DOHH2 (cell line): ENCODE data around the gene DBN1.
A peak's percentile ranks its signal among the peaks of the same experiment; 100 is the strongest.

Experiments used
- H3F3A ChIP-seq: fragments of 200-600 bp; sonication (generic), shearing (Covaris generic); 2 replicates; pipeline ENCODE4 v1.6.0; 2016; ENCODE audit warnings: antibody characterized with exemption, mild to moderate bottlenecking; ENCODE audit not compliant: control insufficient read depth, insufficient read depth
- H3K27ac ChIP-seq: fragments of 200-600 bp; sonication (generic); 2 replicates; pipeline ENCODE4 v1.5.1; 2014; ENCODE audit warnings: low read depth, mild to moderate bottlenecking, low read length, moderate library complexity
- H3K27me3 ChIP-seq: fragments of 200-600 bp; sonication (generic); 2 replicates; pipeline ENCODE4 v1.6.1; 2014; ENCODE audit warnings: mild to moderate bottlenecking, low read length, mixed read lengths; ENCODE audit not compliant: control insufficient read depth
- H3K36me3 ChIP-seq: fragments of 200-600 bp; sonication (generic); 2 replicates; pipeline ENCODE4 v1.6.1; 2014; ENCODE audit warnings: mild to moderate bottlenecking, low read length, moderate library complexity, mixed read lengths; ENCODE audit not compliant: control insufficient read depth
- H3K4me1 ChIP-seq: fragments of 200-600 bp; sonication (generic); 2 replicates; pipeline ENCODE4 v1.6.1; 2014; ENCODE audit warnings: mild to moderate bottlenecking, low read length, mixed read lengths; ENCODE audit not compliant: control insufficient read depth
- H3K4me2 ChIP-seq: fragments of 200-600 bp; sonication (generic); 2 replicates; pipeline ENCODE4 v1.6.0; 2014; ENCODE audit warnings: mild to moderate bottlenecking, low read length, moderate library complexity
- H3K4me3 ChIP-seq: fragments of 200-600 bp; sonication (generic); 2 replicates; pipeline ENCODE4 v1.5.1; 2014; ENCODE audit warnings: mild to moderate bottlenecking, low read length, mixed read lengths
- H3K79me2 ChIP-seq: fragments of 200-600 bp; sonication (generic); 2 replicates; pipeline ENCODE4 v1.6.1; 2014; ENCODE audit warnings: mild to moderate bottlenecking, low read length, mixed read lengths; ENCODE audit not compliant: control insufficient read depth
- H3K9me2 ChIP-seq: fragments of 200-600 bp; sonication (generic); replicated peaks from 2 replicates; pipeline ENCODE4 v1.6.1; 2014; ENCODE audit warnings: mild to moderate bottlenecking, low read length, mixed read lengths; ENCODE audit not compliant: control insufficient read depth
- H3K9me3 ChIP-seq: fragments of 200-600 bp; sonication (generic); 2 replicates; pipeline ENCODE4 v1.6.1; 2014; ENCODE audit warnings: antibody characterized with exemption, low read length, mixed read lengths; ENCODE audit not compliant: control insufficient read depth, insufficient read depth
- H4K20me1 ChIP-seq: fragments of 200-600 bp; sonication (generic); 2 replicates; pipeline ENCODE4 v1.6.0; 2014; ENCODE audit warnings: low read depth, mild to moderate bottlenecking, antibody characterized with exemption, low read length, moderate library complexity; ENCODE audit not compliant: control insufficient read depth, insufficient read depth
- CTCF ChIP-seq: fragments of 200-600 bp; sonication (generic); IDR thresholded peaks from one replicate; pipeline ENCODE4 v1.5.1; 2014; ENCODE audit warnings: antibody characterized with exemption, mild to moderate bottlenecking, low read depth, low read length; ENCODE audit not compliant: poor library complexity, severe bottlenecking
- EZH2phosphoT487 ChIP-seq: fragments of 200-600 bp; sonication (generic); IDR thresholded peaks from 2 replicates; pipeline ENCODE4 v1.6.1; 2017; ENCODE audit warnings: borderline replicate concordance, mild to moderate bottlenecking, antibody characterized with exemption, low read length, moderate library complexity, mixed read lengths

DBN1 gene

DNA sequence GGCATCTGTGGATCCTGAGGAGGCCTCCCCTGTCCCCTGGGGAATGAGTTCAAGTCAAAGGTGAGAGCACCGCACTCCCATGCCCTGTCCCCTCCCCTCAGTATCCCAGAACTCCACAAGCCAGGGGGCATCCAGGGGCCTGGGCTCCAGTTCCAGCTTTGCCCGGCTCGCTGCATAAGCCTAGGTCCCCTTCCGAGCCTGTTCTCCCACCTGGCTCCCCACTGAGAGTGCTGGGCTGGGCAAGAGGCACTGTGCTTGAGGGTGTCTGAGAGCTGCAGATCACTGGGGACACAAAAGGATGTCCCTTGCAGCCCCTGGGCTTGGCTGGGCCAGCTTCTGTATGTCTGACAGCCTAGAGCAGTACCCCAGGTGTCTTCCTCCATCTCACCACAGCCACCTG is 31.6 kb upstream of the DBN1 start:
- no peak overlapping the region for H3K4me2 ChIP-seq
- no peaks in the 10 kb centered on the region for H3K9me3 ChIP-seq
- TF ChIP-seq EZH2phosphoT487 = no peak
- TF ChIP-seq CTCF = no peak
- H3K27me3 ChIP-seq = no peaks in the 10 kb centered on the region
- H3K4me3 ChIP-seq = no peak overlapping the region
- H3K79me2 ChIP-seq = peaks cover 38% of the 10 kb centered on the region
- peaks cover 29% of the 10 kb centered on the region for H3F3A ChIP-seq
- peak overlapping the region; percentile 11; the same call in 1 of the 2 replicates for H3K27ac ChIP-seq
- H3K9me2 ChIP-seq = no peaks in the 10 kb centered on the region
- H3K36me3 ChIP-seq = peaks cover 82% of the 10 kb centered on the region
- H3K4me1 ChIP-seq = peaks cover 80% of the 10 kb centered on the region
- peaks cover 8% of the 10 kb centered on the region; the same call in 1 of the 2 replicates for H4K20me1 ChIP-seq

DNA sequence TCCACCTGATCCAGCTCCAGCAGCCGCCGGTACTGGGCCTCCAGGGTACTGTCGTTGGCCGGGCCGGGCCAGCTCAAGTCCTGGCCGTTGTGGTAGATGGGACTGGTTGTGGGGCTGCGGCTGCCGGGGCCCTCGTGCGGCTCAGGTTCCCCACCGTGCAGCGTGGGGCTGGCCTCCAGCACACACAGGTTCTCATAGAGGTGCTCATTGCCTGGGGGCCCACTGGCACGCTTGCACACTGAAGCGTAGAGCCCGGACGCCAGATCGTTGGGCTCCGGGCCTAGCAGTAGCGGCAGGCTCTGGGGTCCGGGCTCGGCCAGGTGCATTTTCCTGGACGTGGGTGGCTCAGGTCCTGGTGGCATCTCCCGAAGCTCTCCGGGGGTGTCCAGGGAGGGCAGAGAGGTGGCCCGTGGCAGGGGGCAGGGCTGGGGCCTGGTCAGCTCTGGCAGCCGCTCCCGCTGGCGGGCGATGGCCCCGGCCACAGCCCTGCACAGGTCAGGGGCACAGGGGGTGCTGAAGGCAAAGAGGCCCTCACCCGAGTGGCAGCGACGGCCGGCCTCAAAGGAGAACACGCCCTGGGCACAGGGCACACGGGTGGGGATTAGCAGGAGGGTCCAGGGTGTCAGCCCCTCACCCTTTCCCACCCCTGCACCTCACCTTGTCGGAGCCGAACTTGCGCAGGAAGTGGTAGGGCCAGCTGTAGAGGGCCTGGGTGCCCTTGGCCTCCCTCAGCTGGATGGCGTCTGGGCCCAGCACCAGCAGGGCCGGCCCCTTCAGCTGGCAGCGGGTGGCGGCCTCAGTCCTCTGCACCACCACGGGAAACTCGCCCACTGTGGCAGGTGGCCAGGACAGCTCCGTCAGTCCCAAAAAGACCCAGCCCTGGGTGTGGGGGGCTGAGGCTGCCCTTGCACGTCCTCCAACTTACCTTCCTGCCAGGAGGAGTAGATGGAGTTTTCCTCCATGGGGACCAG is 30.9 kb upstream of the DBN1 start:
- Histone ChIP-seq H3K79me2 (peaks cover 31% of the 10 kb centered on the region), H3K9me2 (no peaks in the 10 kb centered on the region), H3F3A (peaks cover 31% of the 10 kb centered on the region), H3K4me3 (no peak overlapping the region), H3K9me3 (no peaks in the 10 kb centered on the region), H3K36me3 (peaks cover 76% of the 10 kb centered on the region), H4K20me1 (peaks cover 8% of the 10 kb centered on the region; the same call in 1 of the 2 replicates), H3K4me2 (0 out of 2 replicates have a peak overlapping the region, but pooled peaks have one; percentile 61), H3K27me3 (peaks cover 4% of the 10 kb centered on the region; the same call in 1 of the 2 replicates), H3K4me1 (peaks cover 77% of the 10 kb centered on the region), H3K27ac (0 out of 2 replicates have a peak overlapping the region, but pooled peaks have one; percentile 11)
- TF ChIP-seq CTCF (no peak), EZH2phosphoT487 (no peak)

GRCh38 chr5:177503351-177504085 is 30.1 kb upstream of the DBN1 start:
- Histone ChIP-seq H3K36me3 (peaks cover 67% of the 10 kb centered on the region), H3K9me2 (no peaks in the 10 kb centered on the region), H4K20me1 (peaks cover 8% of the 10 kb centered on the region; the same call in 1 of the 2 replicates), H3K79me2 (peaks cover 22% of the 10 kb centered on the region), H3K4me3 (no peak overlapping the region), H3K27ac (peak overlapping the region; percentile 83), H3K27me3 (peaks cover 10% of the 10 kb centered on the region), H3K4me2 (peak overlapping the region; percentile 61; the same call in 1 of the 2 replicates), H3K4me1 (peaks cover 69% of the 10 kb centered on the region), H3K9me3 (no peaks in the 10 kb centered on the region), H3F3A (peaks cover 31% of the 10 kb centered on the region)
- TF ChIP-seq CTCF (no peak), EZH2phosphoT487 (no peak)
